HG02763 (cell line): ENCODE measurements around the gene NINJ1.
"Not testable (repeated sequence)": the region's sequence is repeated elsewhere in the genome, so short reads cannot be mapped to it uniquely, and the experiment has no call there.

ENCODE experiments used
- ATAC-seq: cut with Tn5 transposase; IDR thresholded peaks from one replicate; pipeline ENCODE4 v1.9.1; 2021; ENCODE audit warnings: mild to moderate bottlenecking, moderate library complexity; ENCODE audit not compliant: unreplicated experiment

The NINJ1 gene

DNA sequence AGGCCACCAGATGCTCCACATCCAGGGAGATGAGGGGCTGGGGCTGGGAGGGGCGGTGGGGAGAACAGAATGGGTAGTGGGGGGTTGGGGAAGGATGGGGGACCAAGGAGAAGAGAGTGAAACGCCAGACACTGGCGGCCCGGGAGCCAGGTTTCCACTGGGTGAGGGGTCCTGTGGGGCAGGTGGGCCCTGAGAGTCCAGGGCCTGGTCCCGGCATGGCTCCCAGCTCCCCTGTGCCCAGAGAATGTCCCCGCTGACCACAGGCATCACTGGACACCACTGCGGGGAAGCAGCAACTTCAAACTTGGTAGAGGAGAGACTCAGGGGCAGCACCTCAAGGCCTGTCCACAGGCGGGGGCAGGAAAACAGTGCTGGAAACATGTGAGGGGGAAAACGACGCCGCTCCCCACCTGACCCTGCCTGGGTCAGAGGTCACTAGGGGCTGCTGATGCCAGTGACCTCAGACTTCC, 13.2 kb downstream of the NINJ1 start:
- ATAC-seq: no peak

DNA sequence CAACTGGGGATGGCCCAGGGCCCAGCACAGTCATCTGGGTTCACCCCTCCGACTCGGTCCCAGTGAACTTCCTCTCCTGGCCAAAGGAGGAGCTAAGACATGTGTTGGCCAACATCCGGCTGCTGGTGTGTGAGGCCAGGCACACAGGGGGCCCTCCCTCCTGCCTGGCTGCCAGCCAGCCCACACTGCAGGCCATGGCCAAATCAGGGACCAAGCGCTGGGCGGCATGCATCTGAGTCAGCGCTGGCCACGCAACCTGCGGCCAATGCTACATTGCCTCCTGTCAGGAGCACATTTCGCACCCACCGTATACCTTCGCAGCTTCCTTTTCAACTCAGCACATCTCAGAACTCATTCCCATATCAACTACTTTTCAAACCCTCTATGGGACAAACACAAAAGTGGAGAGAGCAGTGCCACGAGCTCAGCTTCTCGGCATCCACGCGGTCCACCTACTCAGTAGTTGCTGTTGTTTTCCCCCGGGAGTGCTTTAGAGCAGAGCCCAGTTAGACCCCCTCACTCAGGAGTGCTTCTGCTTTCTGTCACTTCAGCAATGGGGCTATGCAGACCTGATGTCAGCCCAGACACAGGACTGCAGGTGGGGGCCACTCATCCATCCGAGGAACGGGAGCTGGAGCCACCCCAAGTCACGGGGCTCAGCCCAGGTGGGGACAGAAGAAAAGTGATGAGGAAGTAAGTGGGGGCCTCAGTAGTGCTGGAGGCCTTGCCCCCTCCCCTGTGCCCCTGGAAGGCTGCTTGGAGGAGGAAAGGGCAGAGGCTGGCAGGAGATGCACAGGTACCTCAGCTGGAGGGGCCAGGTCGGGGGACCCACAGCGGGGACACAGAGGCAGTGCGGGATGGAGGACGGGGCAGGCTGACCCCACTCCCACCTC, 13.9 kb downstream of the NINJ1 start:
- peak; percentile 74 for ATAC-seq

DNA sequence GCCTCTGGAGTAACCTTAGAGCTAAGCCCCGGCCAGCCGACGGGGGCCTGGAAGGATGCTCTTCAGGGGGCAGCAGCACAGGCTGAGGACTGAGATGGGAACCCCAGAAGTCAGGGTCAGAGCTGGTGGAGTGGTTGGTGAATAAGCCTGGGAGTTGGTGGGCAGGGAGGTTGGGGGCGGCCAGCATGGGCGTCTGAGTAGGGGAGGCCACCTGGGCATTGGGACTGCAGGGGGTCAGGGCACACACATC, 14.4 kb downstream of the NINJ1 start:
- no peak for ATAC-seq

DNA sequence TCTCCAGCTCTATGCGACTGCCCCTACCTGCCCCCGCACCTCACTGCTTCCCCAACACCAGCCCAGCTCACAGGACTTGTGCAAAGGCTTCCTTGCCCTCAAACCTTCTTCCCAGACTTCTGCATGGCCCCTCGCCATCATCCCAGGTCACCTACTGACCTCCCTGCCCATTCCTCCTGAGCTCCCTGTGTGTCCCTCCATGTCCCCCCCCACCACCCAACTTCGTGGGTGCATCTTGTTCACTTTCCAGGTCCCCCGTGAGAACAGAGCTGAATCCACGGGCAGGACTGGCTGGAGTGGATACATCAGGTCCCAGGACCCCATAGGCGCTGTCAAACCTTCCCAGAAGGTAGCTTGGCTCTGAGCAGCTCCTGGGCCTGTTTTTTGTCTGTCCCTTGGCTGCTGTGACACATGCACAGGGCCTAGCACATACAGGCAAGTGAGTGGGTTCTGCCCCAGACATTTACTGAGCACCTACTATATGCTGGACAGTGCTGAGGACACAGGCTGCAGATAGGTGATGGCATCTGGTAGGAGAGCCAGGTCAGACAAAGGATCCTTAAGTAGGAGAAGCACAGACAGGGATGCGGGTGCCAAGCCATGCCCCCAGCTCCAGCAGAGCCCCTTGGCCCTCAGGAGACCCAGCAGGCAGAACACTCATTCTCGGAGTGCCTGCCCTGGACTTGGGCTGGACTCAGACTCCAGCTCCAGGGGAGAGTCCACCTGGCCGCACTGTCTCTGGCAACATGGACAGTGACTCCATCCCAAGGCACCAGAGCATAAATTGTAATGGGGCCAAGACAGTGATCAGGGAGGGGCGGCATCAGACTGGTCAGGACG, 15.0 kb downstream of the NINJ1 start:
- ATAC-seq: no peak

DNA sequence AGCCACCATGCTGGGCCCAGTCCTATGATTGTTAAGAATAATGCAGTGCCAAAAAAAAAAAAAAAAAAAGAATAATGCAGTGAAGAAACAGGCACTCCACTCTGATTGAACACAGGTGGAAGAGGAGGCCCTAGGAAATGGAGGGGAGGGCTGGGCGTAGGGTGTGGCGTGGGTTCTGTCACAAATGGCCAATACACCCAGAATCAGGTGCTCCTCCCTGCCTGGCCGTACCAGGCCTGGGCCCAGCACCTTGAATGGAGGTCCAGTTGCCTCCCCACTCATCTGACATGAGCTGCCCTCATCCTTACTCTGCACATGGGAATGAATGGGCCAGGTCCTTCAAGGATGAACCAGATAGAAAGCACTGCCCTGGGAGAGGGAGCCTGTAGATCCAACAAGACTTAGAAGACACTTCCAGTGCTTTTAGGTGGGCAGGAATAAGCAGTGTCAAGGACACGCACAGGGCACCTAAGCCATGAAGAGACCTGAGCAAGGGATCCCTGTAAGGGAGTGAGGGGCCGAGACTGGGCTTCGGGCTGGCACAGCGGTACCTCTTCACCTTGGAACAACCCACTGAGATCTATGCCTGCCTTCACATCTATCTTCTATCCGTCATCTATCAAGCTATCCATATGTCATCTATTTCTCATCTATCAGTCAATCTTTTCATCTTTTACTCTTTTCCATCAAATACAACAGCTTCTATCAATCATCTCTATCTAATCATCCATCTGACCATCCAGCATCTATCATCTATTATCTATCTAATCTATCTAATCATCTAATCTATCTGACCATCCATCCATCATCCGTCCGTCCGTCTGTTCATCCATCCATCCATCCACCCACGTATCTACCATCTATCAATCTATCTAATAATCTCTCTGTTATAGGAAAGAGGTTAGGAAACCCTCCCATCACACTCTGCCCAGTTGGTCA, 15.9 kb downstream of the NINJ1 start:
- ATAC-seq: no peak

DNA sequence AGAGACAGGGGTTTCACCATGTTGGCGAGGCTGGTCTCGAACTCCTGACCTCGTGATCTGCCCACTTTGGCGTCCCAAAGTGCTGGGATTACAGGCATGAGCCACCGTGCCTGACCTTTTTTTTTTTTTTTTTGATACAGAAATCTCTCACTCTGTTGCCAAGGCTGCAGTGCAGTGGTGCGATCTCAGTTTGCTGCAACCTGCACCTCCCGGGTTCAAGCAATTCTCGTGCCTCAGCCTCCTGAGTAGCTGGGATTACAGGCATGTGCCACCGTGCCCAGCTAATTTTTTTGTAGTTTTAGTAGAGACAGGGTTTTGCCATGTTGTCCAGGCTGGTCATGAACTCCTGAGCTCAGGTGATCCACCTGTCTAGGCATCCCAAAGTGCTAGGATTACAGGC, 16.5 kb downstream of the NINJ1 start:
- not testable (repeated sequence) for ATAC-seq

DNA sequence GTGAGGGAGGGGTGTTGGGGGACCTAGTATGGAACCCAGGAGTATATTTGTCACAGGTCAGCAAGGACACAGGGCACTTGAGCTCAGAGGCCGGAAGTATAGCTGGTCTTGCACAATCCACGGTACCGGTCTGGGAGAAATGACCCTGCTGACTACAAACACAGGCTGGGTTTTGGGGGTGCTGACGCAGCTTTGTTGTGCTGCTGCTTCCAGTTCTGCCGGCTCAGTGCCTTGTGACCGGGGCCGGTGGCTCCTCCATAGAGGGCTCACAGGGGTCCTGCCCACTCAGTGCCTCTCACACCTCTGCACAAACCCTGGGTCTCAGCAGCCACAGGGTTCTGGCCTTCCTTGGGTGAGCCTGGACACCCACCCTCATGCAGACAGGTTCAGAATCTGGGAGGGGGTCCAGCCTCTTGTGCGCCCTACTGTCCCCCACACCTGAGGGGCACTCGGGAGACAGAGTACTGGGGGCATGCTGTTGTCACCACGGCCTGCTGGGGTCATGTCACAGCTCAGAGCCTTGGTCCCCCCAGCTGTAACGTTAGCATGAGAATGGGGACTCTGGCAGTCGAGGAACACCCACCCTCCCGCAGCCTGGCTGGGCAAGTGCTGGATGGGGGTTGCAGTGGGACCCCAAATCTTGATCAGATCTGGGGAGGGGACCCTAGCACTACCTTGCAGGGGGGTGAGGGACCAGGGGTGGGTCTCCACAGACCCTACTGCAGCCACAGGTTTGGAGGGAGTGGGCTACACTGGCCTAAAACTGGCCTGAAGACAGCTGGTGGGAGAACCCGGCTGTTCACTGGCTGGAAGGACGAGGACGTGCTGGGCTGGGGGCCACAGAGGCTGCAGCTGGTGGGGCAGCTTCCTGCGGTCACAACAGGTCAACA, 17.7 kb downstream of the NINJ1 start:
- no peak for ATAC-seq

DNA sequence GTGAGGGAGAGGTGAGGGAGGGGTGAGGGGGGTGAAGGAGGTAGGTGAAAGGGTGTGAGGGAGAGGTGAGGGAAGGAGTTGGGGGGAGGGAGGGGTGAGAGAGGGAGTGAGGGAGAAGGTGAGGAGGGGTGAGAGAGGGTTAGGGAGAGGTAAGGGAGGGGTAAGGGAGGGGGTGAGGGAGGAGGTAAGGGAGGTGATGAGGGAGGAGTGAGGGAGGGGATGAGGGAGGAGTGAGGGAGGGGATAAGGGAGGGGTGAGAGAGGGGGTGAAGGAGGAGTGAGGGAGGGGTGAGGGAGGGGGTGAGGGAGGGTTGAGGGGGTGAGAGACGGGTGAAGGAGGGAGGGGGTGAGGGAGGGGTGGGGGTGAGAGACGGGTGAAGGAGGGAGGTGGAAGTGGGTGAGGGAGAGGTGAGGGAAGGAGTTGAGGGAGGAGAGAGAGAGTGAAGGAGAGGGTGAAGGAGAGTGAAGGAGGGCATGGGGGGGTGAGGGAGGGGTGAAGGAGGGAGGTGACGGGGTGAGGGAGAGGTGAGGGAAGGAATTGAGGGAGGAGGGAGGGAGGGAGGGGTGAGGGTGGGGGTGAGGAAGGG, 18.5 kb downstream of the NINJ1 start:
- no peak for ATAC-seq

DNA sequence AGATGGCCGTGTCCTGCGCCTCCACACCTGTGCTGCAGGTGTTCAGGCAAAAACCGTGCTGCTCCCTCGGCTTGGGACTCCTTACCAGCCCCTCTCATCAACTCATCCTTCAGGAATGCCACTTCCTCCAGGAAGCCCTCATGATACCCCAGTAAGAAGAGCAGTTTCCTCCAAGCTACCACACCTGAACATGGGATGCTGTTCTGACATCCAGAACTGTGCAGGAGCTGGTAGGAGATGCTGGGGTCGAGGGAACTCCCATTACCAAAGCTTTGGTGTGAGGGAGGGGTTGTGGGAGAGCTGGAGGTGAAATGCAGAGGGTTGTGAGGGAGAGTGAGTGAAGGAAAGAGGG, 19.1 kb downstream of the NINJ1 start:
- no peak for ATAC-seq

DNA sequence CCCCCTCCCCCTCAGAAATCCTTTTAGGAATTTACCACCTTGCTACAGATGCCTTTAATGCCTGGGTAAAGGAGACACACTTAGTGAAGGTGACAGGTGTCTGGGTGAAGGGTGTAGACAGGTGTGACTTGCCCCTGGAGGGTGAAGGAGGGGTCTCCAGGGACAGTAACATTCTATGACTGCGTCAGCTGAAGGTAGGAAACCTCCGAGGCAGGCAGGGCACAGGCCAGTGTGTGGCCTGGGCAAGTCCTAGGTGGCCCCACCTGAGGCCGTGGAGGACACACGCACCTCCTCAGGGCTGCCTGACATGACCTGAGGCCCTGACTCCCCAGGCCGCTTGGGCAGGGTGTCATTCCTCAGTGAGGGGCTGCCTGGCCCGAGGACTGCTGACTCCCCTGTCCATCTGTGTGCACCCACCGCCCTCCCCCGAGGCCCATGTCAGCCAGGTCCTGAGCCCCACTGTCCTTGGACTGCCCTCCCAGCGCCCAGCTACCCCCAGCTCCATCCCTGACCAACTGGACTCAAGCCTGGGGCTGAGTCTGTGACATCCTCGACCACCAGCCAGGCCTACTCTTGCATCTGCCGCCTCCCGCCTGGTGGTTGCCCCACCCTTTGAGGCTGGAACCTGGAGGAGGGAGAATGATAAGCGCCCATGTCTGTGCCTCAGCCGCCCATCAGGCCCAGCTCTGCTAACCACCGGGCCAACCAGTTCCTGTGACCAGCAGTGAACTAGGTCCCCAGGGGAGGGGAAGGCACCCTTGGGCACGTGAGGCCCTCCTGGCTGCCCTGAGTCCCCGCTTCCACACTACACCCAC, 19.7 kb downstream of the NINJ1 start:
- ATAC-seq: no peak

DNA sequence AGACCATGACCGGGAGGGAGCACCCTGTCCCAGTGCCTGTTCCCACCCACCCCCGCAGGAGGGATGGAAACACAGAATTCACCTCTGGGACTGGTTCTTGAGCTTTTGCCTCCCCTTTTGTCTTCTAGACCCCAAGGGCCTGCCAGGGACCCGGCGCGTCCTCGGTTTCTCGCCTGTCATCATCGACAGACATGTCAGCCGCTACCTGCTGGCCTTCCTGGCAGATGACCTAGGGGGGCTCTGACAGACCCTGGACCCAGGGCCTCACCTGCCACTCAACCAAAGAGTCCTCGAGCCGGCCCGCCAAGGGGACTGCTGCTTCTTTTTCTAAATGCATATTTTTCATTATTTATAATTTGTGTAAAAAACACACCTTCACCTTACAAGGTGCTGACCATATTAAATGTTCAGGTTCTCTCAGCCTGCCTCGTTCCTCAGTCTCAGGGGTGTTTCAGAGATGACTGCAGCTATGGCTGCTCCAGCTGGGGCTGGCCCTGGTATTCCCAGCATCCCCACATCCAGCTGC, 21.1 kb downstream of the NINJ1 start:
- no peak for ATAC-seq

DNA sequence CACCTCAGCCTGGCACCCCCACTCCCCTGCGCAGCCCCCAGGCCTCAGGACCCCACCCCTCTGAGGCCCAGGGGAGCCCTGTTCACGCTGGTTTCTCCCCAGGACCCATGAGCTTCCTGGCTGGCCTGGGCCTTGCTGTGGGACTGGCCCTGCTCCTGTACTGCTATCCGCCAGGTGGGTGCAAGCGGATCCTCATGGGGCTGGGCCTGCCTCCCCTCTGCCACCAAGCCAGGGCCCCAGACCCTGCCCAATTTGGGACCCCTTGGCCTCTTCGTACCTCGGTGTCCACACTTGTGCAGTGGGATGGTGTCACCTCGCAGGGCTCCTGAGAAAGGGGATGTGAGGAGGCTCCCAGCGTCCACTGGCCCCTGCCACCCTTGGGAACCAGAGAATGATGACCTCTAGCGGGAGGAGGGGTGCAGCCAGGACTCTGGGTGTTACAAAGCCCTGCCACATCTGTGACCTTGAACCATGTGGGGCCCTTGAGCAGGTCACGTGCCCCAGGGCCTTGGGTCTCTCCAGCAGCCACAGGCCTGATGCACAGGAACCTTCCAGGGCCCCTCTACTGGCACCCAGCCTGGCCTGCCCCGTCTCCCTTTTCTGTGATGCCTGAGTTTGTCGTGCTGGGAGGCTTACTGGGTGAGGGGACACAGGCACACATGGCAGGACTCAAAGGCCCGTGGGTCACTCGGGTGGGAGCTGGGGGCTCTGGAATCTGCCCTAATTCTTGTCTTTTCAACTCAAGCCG, 21.8 kb downstream of the NINJ1 start:
- no peak for ATAC-seq

DNA sequence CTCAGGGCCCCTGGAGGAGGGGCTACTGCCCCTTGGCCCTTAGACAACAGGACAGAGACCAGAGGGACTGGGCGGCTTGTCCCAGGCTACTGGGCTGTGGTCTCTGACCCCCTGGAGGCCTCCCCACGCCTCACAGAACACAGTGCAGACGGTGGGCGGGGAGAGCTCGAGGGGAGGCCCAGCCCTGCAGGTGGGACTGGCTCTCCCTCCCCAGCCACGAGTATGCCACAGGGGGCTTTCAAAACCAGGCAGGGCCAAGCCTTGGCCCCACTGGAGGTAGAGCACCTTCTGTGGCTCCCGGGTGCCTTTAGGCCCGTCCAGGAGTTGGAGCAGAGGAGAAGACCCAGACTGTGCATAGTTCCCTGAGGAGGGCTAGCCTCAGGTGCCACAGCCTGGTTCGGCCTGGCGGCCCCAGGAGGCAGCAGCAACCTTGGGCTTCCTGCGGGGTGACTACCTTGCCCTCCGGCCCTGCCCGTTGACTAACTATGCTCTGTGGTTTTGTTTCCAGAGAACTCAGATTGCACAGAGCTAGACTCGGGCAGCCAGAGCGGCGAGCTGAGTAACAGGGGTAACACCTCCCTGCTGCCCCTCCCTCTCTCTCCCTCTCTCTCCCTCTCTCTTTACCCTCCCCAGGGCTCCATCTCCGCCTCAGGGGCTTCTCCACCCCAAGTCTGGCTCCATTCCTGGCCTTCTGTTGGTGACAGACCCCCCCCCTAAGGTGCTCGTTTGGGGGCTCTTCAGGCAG, 22.5 kb downstream of the NINJ1 start:
- ATAC-seq: no peak

DNA sequence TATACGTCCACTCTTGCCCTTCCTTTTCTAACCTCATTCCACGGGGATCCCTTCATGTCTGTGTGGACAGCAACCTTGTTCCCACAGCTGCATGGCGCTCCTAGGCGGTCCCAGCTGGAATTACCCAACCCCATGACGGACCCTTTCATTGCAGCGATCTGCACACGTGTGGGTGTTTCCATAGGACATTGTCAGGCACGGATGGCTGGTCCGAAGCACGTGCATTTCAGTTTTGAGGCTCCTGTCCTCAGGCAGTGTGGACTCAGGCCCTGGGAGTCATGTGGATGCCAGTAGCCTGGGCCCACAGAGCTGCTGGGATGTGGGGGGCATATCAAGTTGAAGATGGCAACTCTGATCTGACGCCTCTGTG, 23.1 kb downstream of the NINJ1 start:
- no peak for ATAC-seq

DNA sequence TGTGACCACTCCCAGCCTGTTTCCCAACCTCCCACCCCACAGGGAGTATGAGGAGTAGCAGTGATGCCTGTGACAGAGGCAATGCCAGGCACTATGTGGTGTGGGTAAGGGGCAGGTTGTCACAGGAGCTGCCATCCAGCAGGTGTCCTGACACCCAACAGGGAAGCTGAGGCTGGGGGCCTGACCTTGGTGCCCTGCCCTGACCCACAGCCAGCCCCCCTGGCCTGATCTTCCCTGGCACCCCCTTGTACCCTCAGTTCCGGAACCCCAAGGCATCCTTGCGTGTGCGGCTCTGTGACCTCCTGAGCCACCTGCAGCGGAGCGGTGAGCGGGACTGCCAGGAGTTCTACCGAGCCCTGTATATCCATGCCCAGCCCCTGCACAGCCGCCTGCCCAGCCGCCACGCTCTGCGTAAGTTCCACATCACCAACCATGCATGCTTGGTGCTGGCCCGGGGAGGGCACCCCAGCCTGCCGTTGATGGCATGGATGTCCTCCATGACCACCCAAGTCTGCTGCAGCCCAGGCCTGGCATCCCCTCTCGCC, 23.7 kb downstream of the NINJ1 start:
- no peak for ATAC-seq

DNA sequence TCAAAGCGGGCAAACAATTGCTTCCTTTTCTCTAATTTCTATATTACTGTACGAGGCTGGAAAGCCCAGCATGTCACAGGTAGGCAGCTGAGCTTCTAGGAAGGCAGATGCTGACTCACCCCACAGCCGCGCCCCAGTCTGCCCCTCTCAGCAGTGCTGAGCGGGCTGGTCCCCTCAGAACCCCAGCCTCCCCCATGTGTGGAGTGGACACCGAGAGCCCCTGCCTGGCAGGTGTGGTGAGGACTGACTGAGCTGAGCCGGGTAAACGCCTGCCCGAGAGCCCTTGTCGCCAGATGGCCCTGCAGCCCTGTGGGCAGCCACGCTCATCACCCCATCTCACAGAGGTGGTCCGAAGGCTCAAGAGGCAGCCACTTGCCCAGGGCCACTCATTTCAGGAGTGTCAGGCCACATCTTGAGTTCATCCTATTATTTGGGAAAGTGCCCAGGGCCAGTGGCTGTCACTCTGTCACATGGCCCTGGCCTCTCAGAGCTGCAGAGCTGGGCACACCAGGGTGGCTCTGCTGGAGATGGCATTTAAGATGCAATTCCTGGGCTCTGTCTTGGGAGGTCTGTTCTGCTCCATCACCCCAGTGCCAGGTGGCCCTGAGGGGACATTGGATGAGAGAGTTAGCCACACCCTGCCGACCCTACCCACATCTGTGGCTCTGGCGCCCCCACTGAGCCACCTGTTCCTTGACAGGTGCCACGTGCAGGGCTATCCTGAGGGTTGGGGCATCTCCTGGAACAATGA, 25.6 kb downstream of the NINJ1 start:
- ATAC-seq: no peak

DNA sequence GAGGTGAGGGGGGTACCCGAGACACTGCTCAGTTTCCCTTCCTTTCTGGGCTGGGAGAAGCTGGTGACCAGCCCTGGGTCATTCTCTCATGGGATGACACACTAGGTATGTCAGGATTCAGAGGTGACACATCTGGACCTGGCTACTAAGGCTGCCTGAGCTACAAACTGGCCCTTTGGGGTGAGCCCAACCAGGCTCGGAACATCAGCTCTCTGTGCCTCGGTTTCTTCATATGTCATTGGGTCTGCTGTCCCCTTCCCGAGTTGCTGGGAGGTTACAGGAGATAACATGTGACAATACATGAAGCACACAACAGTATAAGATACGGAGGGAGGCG, 26.3 kb downstream of the NINJ1 start:
- ATAC-seq: no peak
